HepG2 (cell line): Measurements from ENCODE around the gene AEBP1. TPM values are rescaled to one million over a fixed set of nuclear protein-coding genes. Genes with fewer than 3 reads are reported as not detected.

Source experiments
- CCDC6 ChIP-seq: sonication (generic); formaldehyde crosslinking; IDR thresholded peaks from 2 replicates; pipeline ENCODE4 v1.8.1; 2022; ENCODE audit warnings: mild to moderate bottlenecking, missing genetic modification reagents, moderate library complexity
- DPF2 ChIP-seq: sonication (generic); formaldehyde crosslinking; IDR thresholded peaks from 2 replicates; pipeline ENCODE4 v1.4.0; 2020; ENCODE audit warnings: mild to moderate bottlenecking, low read depth, missing genetic modification reagents, borderline replicate concordance
- FOXP4 ChIP-seq: sonication (generic); formaldehyde crosslinking; IDR thresholded peaks from 2 replicates; pipeline ENCODE4 v1.4.0; 2020; ENCODE audit warnings: missing genetic modification reagents
- HDAC2 ChIP-seq: sonication (generic); formaldehyde crosslinking; IDR thresholded peaks from 2 replicates; pipeline ENCODE4 v1.4.0; 2020; ENCODE audit warnings: missing genetic modification reagents
- HOXA7 ChIP-seq: sonication (generic); formaldehyde crosslinking; IDR thresholded peaks from 2 replicates; pipeline ENCODE4 v1.8.1; 2022; ENCODE audit warnings: mild to moderate bottlenecking, missing genetic modification reagents, moderate library complexity
- KDM4B ChIP-seq: sonication (generic); formaldehyde crosslinking; IDR thresholded peaks from 2 replicates; pipeline ENCODE4 v1.4.0; 2020; ENCODE audit warnings: missing genetic modification reagents
- MBD4 ChIP-seq: IDR thresholded peaks from 2 replicates; pipeline ENCODE4 v1.6.1; 2012; ENCODE audit warnings: low read length, inconsistent platforms, borderline replicate concordance
- NFE2L2 ChIP-seq: fragments of 150-350 bp; IDR thresholded peaks from 2 replicates; pipeline ENCODE4 v1.6.1; 2014; ENCODE audit warnings: low read length
- NFIB ChIP-seq: sonication (generic); formaldehyde crosslinking; IDR thresholded peaks from 2 replicates; pipeline ENCODE4 v1.9.0; 2021; ENCODE audit warnings: missing genetic modification reagents, mild to moderate bottlenecking, borderline replicate concordance
- PHB2 ChIP-seq: fragments of 450-650 bp; IDR thresholded peaks from 2 replicates; pipeline ENCODE4 v1.6.1; 2018; ENCODE audit not compliant: partially characterized antibody
- RARG ChIP-seq: sonication (generic); formaldehyde crosslinking; IDR thresholded peaks from 2 replicates; pipeline ENCODE4 v1.4.0; 2020; ENCODE audit warnings: low read depth, mild to moderate bottlenecking, missing genetic modification reagents
- RFX1 ChIP-seq: fragments of 450-650 bp; IDR thresholded peaks from 2 replicates; pipeline ENCODE4 v1.6.1; 2017
- SALL1 ChIP-seq: sonication (generic); formaldehyde crosslinking; IDR thresholded peaks from 2 replicates; pipeline ENCODE4 v1.8.0; 2022; ENCODE audit warnings: mild to moderate bottlenecking, missing genetic modification reagents
- SAP130 ChIP-seq: IDR thresholded peaks from 2 replicates; pipeline ENCODE4 v1.6.1; 2016; ENCODE audit warnings: low read depth
- SPEN ChIP-seq: sonication (generic); formaldehyde crosslinking; IDR thresholded peaks from 2 replicates; pipeline ENCODE4 v1.5.1; 2020; ENCODE audit warnings: low read depth, mild to moderate bottlenecking, missing genetic modification reagents
- TAF1 ChIP-seq: sonication (generic); formaldehyde crosslinking; IDR thresholded peaks from 2 replicates; pipeline ENCODE4 v1.4.0; 2020; ENCODE audit warnings: missing genetic modification reagents
- TERF1 ChIP-seq: sonication (generic); formaldehyde crosslinking; IDR thresholded peaks from 2 replicates; pipeline ENCODE4 v1.8.0; 2022; ENCODE audit warnings: mild to moderate bottlenecking, missing genetic modification reagents, moderate library complexity
- THAP11 ChIP-seq: IDR thresholded peaks from 2 replicates; pipeline ENCODE4 v1.6.1; 2016; ENCODE audit warnings: missing biosample characterization, missing genetic modification reagents
- TSC22D2 ChIP-seq: sonication (generic); formaldehyde crosslinking; IDR thresholded peaks from 2 replicates; pipeline ENCODE4 v1.5.1; 2020; ENCODE audit warnings: missing genetic modification reagents, mild to moderate bottlenecking, borderline replicate concordance
- ZNF251 ChIP-seq: sonication (generic); formaldehyde crosslinking; IDR thresholded peaks from 2 replicates; pipeline ENCODE4 v1.9.0; 2021; ENCODE audit warnings: mild to moderate bottlenecking, missing genetic modification reagents
- ZNF326 ChIP-seq: sonication (generic); formaldehyde crosslinking; IDR thresholded peaks from 2 replicates; pipeline ENCODE4 v1.4.0; 2020; ENCODE audit warnings: missing genetic modification reagents, borderline replicate concordance
- polyA plus RNA-seq, 8 experiments: library from polyadenylated mRNA; depleted of rRNA in 3 of 8; stranded (reverse) in 7 of 8; unstranded in 1 of 8; fragments of >200 nt; fragmentation: Illumina TruSeq in 4 of 8; extraction: Trizol in 4 of 8; gene quantifications; 2 replicates each; pipeline versions ENCODE4 v1.2.1 to v1.2.3, GENCODE V29; 2011 to 2016; ENCODE audit warnings: low read depth in 4 of 8, missing spikeins in 1 of 8, mixed read lengths in 1 of 8; ENCODE audit not compliant: insufficient read depth in 1 of 8
- total RNA-seq, 5 experiments: library from RNA; depleted of rRNA; stranded (reverse); fragments of >200 nt; fragmentation: Illumina TruSeq; extraction: Trizol; gene quantifications; 2 replicates each; pipeline ENCODE4 v1.2.3, GENCODE V29; 2016; ENCODE audit warnings: low read depth in 1 of 5
- TF ChIP-seq, protein P1 (sequence below): sonication (generic); formaldehyde crosslinking; IDR thresholded peaks from 2 replicates; pipeline ENCODE4 v1.4.0; 2020; ENCODE audit warnings: missing genetic modification reagents, borderline replicate concordance
- TF ChIP-seq, protein P2 (sequence below): fragments of 450-650 bp; IDR thresholded peaks from 2 replicates; pipeline ENCODE4 v1.6.1; 2017

Gene AEBP1
- total and polyA plus RNA-seq, 2 of the 13 experiments (the other 11 are each of a cell fraction or from before 2014, with no cell fraction given) = 0.22 to 0.55 TPM

DNA sequence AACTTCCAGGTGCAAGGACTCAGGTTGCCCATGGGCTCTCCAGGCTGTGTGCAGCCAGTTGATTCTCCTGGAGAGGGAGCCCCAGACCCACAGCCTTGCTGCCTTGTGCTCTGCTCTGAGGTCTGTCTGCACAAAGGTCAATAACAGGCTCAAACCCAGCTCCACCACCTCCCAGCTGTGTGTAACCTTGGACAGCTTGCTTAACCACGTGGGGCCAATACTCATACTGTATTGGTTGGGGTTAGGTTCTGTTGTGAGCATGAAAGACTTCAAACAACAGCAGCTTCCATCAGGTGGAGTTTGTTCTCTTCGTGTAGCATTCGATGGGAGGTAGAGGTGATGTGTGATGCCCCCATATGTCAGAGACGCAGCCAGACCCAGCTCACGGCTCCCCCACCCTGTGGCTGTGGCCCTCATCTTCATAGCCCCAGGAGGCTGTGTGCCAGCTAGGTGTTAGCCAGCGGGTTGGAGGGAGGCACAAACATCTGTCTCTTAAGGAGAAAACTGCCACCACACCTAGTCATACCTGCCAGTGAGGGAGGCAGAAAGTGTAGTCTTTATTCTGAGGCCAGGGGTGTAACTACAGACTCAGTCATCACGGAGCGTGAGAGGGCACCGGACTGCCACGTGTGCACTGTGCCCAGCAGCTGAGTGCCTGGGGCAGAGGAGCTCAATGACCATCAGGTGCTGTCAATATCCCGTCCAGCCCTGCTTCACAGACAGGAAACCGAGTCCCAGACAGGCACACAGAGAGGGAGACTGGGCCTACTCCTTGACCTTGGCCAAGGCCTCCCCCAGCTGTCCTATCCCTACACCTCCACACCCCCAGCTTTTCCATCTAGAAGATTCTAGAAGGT, 27.3 kb downstream of the AEBP1 start (continued):
- 0 out of 2 replicates have a peak, but pooled peaks have one; percentile 30 for TF ChIP-seq NFIB (CRISPR knock-in tag)
- TF ChIP-seq CCDC6 (CRISPR knock-in tag) = no peak
- peak; percentile 38; the same call in 1 of the 2 replicates for TF ChIP-seq THAP11
- no peak for TF ChIP-seq MBD4
- no peak for TF ChIP-seq KDM4B (CRISPR knock-in tag)
- no peak for TF ChIP-seq NFE2L2
- TF ChIP-seq HDAC2 (CRISPR knock-in tag) = peak; percentile 49; the same call in 1 of the 2 replicates
- no peak for TF ChIP-seq DPF2
- no peak for TF ChIP-seq RARG (CRISPR knock-in tag)
- no peak for TF ChIP-seq HOXA7
- TF ChIP-seq, protein P1, sequence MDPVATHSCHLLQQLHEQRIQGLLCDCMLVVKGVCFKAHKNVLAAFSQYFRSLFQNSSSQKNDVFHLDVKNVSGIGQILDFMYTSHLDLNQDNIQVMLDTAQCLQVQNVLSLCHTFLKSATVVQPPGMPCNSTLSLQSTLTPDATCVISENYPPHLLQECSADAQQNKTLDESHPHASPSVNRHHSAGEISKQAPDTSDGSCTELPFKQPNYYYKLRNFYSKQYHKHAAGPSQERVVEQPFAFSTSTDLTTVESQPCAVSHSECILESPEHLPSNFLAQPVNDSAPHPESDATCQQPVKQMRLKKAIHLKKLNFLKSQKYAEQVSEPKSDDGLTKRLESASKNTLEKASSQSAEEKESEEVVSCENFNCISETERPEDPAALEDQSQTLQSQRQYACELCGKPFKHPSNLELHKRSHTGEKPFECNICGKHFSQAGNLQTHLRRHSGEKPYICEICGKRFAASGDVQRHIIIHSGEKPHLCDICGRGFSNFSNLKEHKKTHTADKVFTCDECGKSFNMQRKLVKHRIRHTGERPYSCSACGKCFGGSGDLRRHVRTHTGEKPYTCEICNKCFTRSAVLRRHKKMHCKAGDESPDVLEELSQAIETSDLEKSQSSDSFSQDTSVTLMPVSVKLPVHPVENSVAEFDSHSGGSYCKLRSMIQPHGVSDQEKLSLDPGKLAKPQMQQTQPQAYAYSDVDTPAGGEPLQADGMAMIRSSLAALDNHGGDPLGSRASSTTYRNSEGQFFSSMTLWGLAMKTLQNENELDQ = no peak
- TF ChIP-seq SPEN = peak; percentile 58; the same call in 1 of the 2 replicates
- peak; percentile 91 for TF ChIP-seq SAP130 (CRISPR knock-in tag)
- no peak for TF ChIP-seq TERF1 (CRISPR knock-in tag)
- no peak for TF ChIP-seq ZNF251 (CRISPR knock-in tag)
- TF ChIP-seq PHB2 = no peak
- TF ChIP-seq FOXP4 (CRISPR knock-in tag) = peak; percentile 68; the same call in 1 of the 2 replicates
- no peak for TF ChIP-seq TAF1
- TF ChIP-seq RFX1 = no peak
- TF ChIP-seq ZNF326 (CRISPR knock-in tag) = no peak
- TF ChIP-seq SALL1 (CRISPR knock-in tag) = peak; percentile 79
- TF ChIP-seq, protein P2, sequence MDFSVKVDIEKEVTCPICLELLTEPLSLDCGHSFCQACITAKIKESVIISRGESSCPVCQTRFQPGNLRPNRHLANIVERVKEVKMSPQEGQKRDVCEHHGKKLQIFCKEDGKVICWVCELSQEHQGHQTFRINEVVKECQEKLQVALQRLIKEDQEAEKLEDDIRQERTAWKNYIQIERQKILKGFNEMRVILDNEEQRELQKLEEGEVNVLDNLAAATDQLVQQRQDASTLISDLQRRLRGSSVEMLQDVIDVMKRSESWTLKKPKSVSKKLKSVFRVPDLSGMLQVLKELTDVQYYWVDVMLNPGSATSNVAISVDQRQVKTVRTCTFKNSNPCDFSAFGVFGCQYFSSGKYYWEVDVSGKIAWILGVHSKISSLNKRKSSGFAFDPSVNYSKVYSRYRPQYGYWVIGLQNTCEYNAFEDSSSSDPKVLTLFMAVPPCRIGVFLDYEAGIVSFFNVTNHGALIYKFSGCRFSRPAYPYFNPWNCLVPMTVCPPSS = no peak
- 0 out of 2 replicates have a peak, but pooled peaks have one; percentile 29 for TF ChIP-seq TSC22D2 (CRISPR knock-in tag)
